ENCODE measurements around the gene RPS3. TPM values are rescaled to one million over a fixed set of nuclear protein-coding genes. Genes with fewer than 3 reads are reported as not detected.

The RPS3 gene
- total and polyA plus RNA-seq, 2 of the 13 experiments (the other 11 are each of a cell fraction or from before 2014, with no cell fraction given), result 2,143 to 3,616 TPM

GRCh38 chr11:75380716-75381420 lies 18.4 kb upstream of the RPS3 start (continued):
- TF ChIP-seq CBX2 (IDR thresholded peaks at IDR 0.05; ENCODE audit: low read depth, low read length) (no peak), CBX2 (CRISPR knock-in tag; IDR thresholded peaks at IDR 0.05; ENCODE audit: low read depth) (no peak), BCLAF1 (IDR thresholded peaks at IDR 0.05) (no peak), SOX6 (IDR thresholded peaks at IDR 0.05) (no peak), SOX6 (CRISPR knock-in tag; IDR thresholded peaks at IDR 0.05) (no peak), BCL3 (CRISPR knock-in tag; IDR thresholded peaks at IDR 0.05) (no peak), REXO4 (CRISPR knock-in tag; IDR thresholded peaks at IDR 0.05; ENCODE audit: borderline replicate concordance) (no peak), POLR2AphosphoS5 (IDR thresholded peaks at IDR 0.05; ENCODE audit: low read depth, low read length) (no peak), MXI1 (IDR thresholded peaks at IDR 0.05; ENCODE audit: borderline replicate concordance, low read depth, low read length) (peak; percentile 35; the same call in 1 of the 3 replicates), ZNF280D (CRISPR knock-in tag; IDR thresholded peaks at IDR 0.05) (no peak), CEBPZ (IDR thresholded peaks at IDR 0.05; ENCODE audit: low read length) (no peak), NR2F6 (IDR thresholded peaks at IDR 0.05) (no peak), NR2F6 (CRISPR knock-in tag; IDR thresholded peaks at IDR 0.05) (no peak), ELF1 (CRISPR knock-in tag; IDR thresholded peaks at IDR 0.05) (peak; percentile 69), GATAD2A (CRISPR knock-in tag; IDR thresholded peaks at IDR 0.05) (0 out of 2 replicates have a peak, but pooled peaks have one; percentile 17), ZNF768 (CRISPR knock-in tag; IDR thresholded peaks at IDR 0.05) (no peak), PAF1 (CRISPR knock-in tag; IDR thresholded peaks at IDR 0.05) (no peak), ZNF691 (CRISPR knock-in tag; IDR thresholded peaks at IDR 0.05; ENCODE audit: borderline replicate concordance, low read depth) (no peak), SRSF4 (IDR thresholded peaks at IDR 0.05; ENCODE audit: low read depth, low read length, poor library complexity, severe bottlenecking) (no peak), GATAD1 (CRISPR knock-in tag; IDR thresholded peaks at IDR 0.05) (no peak)

All from HepG2 (cell line).